Stimulated activated CD8-positive, alpha-beta memory T cell treated with anti-CD3 and anti-CD28 coated beads, Interleukin-4, amount 100 ng/mL, for 1 hour (primary cell): Measurements from ENCODE around the gene GPRIN1.

Experiments
- DNase-seq, 2 donors: peaks; one replicate each; pipeline ENCODE4 v3.0.0-alpha.2; 2020; ENCODE audit warnings: low read depth in 2 of 2, low spot score in 1 of 2

GPRIN1 gene

DNA sequence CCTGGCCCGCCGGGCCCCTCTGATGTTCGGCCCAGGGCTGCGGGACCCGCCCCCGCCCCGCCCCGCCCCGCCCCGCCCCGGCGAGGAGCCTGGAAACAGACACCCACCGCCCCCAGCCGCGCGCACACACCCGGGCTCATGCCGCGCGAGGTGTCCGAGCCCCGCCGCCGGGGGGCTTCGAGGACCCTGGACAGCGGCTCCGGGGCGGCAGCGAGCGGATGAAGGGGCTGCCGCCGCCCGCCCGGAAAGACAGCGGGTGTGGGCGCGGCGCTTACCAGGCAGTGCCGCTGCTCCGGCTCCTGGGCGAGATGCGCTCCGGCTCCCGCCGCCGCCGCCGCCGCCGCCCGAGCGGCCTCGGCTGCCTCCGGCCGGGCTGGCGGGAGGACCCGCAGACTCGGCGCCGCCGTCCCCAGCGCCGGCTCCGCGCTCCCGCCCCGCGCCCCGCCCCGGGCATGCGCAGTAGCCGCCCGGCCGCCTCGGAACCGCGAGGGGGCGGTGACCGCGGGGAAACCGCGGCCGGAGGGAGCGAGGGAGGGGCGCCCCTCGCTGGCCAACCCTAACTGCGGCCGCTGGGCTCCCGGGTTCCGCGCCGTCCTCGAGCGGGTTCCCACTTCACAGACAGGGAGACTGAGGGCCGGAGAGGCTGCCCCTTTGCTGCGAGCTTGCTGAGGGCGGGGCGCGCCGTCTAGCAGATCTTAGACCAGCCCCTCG, at the start of gene GPRIN1:
TSS of gene GPRIN1 (minus strand) at position 433 of the 711 bp plus-strand sequence. CDS start 10,322 bp downstream, outside the sequence.
- DNase-seq, result peak in 1 of 2 donors; percentile 16

DNA sequence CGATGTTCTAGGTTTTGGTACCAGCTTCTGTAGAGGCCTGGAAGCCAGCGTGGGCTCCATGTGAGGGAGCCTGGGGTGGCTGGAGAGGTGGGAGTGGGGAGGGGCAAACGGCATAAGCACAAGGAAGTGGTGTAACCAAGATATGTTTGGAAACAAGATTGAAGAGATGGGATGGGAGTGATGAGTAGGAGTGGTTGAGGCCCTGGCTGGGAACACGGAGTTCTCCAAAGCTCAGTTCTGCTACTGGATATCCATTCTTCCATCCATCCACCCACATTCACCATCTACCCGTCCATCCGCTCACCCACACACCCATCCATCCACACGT, 49.5 kb upstream of the GPRIN1 start:
- no peak for DNase-seq

DNA sequence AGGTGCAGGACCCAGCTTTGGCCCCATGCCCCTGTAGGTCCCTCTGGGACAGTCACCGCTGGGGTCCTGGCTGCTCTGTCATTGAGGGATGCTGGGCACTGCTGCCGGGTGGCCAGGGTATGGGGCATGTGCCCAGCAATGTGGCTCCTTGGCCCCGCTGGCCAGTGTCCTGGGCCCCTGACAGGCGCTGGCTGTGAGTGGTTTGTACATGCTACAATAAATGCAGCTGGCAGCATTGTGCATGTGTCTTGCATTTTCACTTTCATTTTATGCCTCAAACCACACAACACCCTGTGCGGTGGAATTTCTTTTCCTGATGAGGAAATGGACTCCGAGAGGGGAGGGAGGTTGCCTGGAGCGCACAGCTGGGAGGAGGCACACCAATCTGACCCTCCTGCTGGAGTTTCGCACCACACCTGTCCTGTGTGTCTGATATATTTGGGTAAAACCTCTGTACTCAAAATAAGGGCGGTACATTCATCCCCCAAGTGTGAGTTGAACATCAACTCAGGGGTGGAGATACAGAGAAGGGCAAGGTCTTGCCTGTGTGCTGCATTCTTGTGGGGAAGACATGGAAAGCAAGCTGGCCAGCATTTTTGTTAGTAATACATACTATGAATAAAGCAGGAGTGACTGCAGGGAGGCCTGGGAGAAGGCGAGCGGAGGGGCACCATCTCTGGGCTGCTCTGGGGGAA, 49.0 kb upstream of the GPRIN1 start:
- no peak for DNase-seq

DNA sequence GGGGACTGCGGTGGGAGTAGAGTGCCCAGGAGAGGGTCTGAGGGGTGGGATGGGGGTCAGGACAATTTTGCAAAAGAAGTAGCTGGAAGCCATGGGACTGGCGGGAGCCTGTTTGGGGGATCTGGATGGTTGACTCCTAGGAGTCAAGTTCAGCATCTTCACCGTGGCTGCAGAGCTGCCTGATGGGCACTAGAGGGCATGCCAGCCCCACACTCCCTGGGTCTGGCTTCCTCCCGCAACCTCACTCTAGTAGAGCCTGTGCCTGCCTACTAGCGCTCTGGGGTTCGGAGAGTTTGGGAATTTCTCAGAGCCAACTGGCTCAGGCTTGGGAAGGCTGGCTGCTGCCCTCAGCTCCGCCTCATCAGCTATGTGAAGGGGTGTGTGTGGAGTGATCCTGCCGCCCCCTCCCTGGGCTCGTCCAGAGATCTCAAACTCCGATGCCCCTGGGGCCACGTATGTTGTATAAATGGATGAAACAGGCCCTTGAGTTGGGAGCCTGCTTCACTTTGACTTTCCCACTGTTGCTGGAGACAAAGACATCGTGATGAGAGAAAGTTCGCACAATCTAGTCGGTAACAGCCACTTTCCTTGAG, 48.1 kb upstream of the GPRIN1 start:
- DNase-seq, result peak in 1 of 2 donors; percentile 38

DNA sequence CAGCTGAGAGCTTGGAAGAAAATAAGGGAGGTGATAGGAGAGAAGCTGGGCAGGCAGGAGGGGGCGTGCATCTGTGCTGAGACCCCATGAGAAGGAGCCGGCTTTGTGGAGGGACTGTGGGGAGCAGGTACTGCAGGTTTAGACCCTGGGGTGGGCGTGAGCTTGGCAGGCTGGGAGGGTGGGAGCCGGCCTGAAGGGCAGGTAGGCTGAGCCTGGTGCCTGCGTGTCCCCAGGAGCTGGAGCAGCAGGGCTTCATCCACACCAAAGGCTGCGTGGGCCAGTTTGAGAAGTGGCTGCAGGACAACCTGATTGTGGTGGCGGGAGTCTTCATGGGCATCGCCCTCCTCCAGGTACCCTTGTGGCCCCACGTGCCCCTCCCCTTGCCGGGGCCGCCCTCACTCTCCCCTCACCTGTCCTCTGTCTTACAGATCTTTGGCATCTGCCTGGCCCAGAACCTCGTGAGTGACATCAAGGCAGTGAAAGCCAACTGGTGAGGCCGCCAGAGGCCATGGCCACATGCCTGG, 46.6 kb upstream of the GPRIN1 start:
- DNase-seq, result no peak

DNA sequence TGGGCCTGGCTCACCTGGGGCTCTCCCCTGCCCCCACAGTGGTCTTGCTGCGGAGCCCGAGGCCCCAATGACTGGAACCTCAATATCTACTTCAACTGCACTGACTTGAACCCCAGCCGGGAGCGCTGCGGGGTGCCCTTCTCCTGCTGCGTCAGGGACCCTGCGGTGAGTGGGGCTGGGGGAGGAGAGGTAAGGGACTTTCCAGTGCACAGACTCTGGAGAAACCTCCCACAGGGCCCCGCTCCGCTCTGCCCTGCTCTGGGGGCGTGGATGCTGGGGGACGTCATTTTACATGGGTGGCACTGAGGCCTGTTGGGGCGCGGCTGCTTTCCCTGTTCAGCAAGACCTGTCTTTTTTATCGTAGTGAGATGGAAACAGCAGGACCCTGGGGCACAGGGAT, 44.9 kb upstream of the GPRIN1 start:
- no peak for DNase-seq

DNA sequence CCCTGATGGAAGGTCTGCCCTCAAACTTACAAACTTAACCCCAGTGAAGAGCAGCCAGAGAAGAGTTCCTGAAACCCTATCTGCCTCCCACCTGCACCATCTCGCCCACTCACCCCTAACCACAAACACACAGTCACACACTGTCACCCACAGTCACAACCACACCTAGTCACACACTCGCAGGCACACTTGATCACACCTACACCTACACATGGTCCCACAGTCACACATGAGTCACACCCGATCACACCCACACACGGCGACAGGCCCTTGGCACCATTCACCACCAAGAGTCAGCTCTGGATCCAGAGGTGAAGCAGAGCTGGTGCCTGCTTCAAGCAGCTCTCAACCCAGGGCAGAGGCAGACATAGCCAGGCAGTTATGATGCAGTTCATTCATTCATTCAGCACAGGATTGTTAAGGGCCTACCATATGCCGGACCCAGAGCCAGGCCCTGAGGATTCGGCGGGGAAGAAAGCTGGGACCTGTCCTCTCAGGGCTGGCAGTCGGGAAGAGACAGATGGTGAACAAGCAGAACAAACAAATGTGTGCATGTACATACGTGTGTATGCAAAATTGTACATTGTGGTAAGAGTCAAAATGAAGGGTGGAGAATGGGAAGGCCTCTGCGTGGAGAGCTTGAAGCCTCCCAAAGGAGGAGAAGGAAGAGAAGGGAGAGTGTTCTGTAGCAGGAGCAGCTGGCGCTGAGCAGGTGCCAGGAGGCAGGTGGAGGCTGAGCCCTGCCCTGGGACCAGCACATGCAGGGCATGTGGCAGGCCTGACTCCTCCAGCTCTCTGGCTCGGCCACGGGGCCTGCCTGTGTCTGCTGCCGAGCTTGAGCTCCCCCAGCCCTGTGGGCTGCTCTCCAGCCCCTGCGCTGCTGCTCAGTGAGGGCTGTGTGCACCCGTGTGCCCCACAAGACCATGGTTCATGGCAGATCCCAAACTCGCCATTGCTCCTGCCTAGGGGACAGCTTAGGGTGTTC, 43.7 kb upstream of the GPRIN1 start:
- DNase-seq, result peak in 1 of 2 donors; percentile 29

DNA sequence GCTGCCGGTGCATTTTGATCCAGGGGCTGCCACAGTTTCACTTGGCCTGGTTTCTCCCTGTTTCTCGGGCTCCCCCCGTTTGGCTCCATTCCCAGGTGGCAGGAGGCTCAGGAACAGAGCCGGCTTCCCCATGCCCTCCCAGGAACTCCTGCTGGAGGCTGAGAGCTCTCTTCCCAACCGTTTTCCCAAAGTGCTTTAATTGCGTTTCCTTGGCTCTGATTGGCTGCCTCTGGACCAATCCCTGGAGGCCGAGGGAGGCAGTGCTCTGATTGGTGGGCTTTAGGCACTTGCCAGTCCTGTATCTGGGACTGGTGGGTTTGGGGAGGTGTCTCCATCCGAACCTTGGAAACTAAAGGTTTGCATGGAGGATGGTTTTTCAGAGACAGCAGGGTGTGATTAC, 42.2 kb upstream of the GPRIN1 start:
- no peak for DNase-seq

DNA sequence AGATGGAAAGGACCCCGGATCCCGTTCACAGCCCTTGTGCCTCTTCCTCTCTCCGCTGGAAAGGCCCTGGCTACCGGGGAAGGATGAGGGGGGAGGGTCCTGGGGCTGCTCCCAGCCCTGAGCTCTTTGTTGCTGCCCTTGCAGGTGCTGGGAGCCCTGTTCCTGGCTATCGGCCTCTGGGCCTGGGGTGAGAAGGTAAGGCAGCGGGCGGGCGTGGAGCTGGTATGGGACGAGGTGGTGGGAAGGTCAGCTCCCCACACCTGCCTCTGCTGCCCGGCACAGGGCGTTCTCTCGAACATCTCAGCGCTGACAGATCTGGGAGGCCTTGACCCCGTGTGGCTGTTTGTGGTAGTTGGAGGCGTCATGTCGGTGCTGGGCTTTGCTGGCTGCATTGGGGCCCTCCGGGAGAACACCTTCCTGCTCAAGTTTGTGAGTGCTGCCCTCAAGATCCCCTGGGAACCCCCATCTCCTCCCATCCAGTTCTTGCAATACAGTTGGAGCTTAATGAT, 41.6 kb upstream of the GPRIN1 start:
- no peak for DNase-seq

DNA sequence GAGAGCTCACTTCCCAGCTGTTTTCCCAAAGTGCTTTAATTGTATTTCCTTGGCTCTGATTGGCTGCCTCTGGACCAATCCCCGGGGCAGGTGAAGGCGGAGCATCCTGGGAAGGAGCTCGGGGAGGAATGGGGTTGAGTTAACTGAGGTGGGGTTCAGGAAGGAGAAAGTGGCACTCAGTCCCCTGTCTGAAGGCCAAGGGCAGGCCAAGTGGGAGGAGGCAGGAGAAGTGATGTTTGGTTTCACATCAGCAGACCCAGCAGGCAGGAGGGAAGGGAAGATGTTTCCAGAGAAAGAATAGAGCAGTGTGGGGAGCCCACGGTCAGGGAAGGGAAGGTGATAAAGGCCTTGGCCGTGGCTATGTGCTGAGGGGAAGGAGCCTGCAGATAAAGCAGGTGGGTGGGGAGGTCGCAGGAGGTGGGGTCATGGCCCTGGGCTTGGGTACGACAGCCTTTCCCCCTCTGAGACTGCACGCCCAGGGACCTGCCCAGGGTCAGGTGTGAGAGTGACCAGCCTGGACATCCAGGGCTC, 40.5 kb upstream of the GPRIN1 start:
- DNase-seq, result no peak

DNA sequence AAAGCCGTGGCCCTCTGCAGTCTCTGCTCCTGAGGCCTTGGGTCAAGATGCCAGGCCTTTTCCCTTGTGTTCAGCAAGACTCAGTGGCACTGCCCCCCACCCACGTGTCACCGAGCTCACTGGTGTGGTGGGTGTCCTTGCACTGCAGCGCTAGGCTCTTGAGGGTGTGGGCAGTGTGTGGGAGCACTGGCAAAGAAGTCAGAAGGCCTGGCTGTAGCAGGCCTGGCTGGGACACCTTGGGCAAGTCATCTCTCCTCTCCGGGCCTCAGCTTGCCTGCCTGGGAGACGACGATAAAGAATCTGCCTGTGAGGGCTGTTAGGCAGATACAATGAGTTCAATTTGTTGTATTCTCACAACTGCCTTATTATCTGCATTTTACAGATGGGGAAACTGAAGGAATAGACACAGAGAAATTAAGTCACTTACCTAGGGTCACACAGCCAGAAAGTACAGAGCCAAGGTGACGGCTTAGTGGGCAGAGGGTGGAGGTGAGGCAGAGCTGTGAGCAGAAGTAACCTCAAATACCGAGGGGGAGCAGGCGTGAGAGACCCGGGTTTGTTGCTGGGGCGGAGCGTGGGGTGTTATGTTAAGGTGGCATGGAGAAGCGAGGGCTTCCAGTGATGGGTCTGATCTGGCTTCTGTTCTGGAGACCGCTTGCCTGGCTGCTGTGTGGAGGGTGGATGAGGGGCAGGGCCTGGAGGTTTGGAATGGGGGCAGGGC, 38.7 kb upstream of the GPRIN1 start:
- DNase-seq, result no peak

DNA sequence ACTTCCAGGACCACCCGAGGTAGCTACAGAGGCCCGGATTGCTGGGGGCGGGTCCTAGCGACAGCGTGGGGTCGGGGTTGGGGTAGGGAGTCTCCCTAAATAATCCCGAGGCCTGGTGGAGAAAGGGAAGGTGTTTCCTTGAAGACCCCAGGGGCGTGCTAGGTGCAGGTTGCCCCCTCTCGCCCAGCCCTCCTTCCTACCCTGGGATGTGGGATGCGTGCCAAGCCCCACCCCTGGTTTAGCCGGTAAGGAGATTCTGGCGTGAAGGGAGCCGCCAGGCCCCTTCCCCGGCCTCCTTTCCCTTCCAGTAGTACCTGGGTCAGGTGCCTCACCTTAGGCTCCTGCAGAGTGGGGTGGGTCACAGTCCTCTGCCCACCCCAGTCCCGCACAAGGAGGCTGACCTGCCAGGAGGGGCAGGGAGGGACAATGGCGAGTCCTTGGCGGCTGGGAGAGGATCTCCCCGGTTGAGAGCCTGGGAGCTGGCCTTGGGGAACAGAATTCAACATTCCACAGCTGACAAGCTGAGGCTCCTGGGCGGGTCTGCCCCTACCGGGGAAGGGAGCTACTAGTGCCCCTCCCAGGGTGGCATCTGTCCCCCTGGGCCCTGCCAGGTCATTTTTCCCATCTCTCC, 38.0 kb upstream of the GPRIN1 start:
- no peak for DNase-seq

DNA sequence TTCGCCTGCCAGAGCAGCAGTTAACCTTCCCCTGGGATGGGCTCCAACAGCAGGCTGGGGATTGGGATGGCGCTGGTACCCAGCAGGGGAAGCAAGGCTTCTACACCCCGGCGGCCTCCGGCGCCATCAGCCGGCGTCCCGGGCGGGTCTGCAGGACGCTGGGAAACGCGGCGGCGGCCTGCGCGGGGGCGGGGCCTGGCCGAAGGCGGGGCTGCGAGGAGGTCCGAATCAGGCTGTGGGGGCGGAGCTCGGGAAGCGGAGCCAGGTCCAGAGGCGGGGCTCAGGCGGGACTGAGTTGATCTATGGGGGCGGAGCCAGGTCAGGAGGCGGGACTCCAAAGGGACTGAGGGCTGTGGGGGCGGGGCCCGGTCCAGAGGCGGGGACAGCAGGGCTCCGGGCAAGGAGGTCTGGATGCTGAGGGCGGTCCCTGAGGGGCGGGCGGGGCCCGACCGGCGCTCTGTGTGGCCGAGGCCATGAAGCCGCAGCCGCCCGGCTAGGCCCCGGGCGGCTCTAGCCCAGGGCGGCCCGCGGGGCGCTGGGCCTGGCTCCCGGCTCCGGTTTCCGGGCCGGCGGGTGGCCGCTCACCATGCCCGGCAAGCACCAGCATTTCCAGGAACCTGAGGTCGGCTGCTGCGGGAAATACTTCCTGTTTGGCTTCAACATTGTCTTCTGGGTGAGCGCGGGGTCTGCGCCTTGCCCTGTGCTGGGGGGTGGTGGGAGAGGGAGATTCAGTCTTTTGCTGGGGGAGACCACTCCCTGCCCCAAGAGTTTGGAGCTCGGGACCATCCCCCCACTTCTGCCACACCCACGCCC, 37.3 kb upstream of the GPRIN1 start, which contains the start of gene TSPAN17:
TSS of gene TSPAN17 (plus strand) at position 455 of the 813 bp plus-strand sequence. CDS start at position 587, 132 bp downstream.
- DNase-seq, result peak; percentile 96 to 97

DNA sequence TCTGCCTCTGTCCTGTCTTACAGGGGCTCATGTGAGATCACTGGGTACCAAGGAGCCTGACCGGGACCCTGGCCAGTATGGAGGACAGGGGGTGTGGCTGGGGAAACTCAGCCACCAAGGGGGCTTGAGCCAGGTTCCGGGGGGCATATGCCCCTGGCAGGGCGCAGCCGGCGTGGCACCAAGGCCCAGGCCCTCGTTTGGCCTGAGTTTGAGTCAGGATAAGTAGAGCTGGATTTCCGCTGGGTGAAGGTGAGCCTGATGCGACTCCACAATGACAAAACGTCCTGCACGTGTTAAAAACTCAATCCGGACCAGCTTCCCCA, 36.7 kb upstream of the GPRIN1 start:
- no peak for DNase-seq

DNA sequence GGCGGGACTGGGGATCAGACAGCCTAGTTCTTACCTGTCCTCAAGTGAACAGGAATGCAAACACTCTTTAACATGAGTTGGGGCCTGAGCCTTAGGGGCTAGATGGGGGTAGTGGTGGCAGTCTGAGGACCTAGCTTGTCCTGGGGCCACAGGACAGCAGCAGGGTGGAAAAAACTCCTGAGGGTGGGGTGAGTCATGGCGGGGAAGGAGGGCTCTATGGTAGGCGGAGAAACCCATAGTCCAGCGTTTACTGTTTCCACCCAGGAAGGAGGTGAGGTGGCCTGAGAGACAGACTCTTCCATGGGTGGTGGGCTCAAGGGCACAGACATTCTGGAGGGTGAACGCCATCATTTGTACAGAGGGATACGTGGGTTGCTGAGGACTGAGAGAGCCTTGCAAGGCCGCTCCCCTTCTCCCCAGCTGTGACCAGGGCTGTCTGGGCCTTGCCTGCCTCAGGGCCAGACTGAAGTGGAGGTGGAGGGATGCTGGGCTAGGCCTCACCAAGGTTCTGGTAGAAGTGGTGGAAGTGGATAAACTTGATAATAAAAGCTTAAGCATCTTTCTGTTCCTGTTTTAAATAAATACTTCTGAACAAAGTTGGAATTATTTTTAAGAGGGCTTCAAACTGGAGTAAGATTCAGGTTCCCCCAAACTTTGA, 36.2 kb upstream of the GPRIN1 start:
- DNase-seq, result no peak

DNA sequence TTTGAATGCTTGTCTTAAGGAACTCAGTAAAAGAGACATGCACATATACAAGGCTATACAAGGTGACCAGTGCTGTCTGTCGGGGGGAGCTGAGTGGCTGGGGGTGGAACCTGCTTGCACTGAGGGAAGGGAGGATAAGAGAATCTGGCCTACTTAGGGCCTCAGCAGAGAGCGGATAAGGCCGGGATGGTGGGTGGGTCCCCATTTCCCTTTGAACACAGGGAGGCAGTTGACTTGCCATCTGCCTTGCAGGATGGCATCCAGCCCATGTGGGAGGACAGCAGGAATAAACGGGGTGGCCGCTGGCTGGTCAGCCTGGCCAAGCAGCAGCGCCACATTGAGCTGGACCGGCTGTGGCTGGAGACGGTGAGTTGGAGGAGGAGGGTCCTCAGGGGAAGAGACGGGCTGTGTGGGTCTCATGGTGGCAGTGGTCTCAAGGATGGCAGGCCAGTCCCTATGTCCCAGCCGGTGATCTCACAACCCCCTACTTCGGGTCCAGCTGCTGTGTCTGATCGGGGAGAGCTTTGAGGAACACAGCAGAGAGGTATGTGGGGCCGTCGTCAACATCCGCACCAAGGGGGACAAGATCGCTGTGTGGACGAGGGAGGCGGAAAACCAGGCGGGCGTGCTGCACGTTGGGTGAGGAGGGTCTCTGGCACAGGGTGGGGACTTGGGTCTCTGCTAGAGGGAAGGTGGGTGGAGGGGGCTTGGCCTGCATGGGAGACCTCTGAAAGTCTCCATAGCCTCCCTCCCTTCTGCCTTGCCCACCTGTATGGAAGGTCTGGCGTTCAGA, 35.1 kb upstream of the GPRIN1 start:
- no peak for DNase-seq

DNA sequence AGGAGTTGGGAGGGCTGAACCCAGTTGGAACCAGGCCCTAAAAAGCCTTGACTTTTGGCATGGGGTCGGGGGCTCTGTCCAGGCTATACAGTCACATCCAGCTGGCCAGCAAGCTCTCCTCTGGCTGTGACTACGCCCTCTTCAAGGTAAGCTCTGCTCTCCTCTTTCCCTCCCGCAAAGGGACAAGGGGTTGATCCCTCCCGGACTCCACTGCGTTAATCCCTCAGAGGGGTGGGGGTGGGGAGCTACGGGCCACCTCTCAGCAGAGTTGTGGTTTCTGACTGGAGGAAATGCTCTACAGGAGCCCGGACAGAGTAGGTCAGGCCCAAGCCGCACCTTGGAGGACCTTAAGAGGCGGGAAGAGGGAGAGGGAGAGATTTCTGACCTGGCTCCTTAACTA, 34.3 kb upstream of the GPRIN1 start:
- DNase-seq, result no peak
